ENCODE results near the gene CSMD2. TPM values are rescaled to one million over a fixed set of nuclear protein-coding genes. Genes with fewer than 3 reads are reported as not detected.

Gene CSMD2
- total RNA-seq, 1 experiment from 2014 or later, result 2.8 TPM

- no peaks in the 10 kb centered on the region for H3K36me3 ChIP-seq (ENCODE audit: insufficient read depth, low read length, poor library complexity, severe bottlenecking)
- H3K27ac ChIP-seq (ENCODE audit: low read depth, low read length, poor library complexity, severe bottlenecking), result no peak overlapping the region
- H3K9me3 ChIP-seq (ENCODE audit: low read depth, low read length, poor library complexity, severe bottlenecking), result no peaks in the 10 kb centered on the region
- peaks cover 51% of the 10 kb centered on the region for H3K27me3 ChIP-seq (replicated peaks; ENCODE audit: insufficient read depth, low read depth, low read length, poor library complexity)
- CTCF ChIA-PET, result no interaction called here
- peaks cover 10% of the 10 kb centered on the region for H3K4me1 ChIP-seq (ENCODE audit: insufficient read depth, low read length, poor library complexity, severe bottlenecking)
- peak overlapping the region; percentile 23 for H3K4me3 ChIP-seq (ENCODE audit: low read depth, low read length, poor library complexity, severe bottlenecking)
- POLR2A ChIA-PET (ENCODE audit: low non-redundant PET), result no interaction called here
- intact Hi-C loops (cut with micrococcal nuclease; ENCODE audit: unreplicated experiment), result loop anchor here (10.0 kb wide), 1 partner anchor 428 kb away; no protein-coding TSS in a partner anchor
- peak; percentile 65 for DNase-seq (ENCODE audit: low spot score)
- BruUV-seq (replicated peaks), result no TSS peak
- TF ChIP-seq CTCF (conservative IDR thresholded peaks at IDR 0.05; ENCODE audit: low read depth, low read length) (no peak), EZH2 (IDR thresholded peaks at IDR 0.05; ENCODE audit: borderline replicate concordance, low read depth, low read length, poor library complexity, severe bottlenecking) (no peak)
Observed at GRCh38 chr1:34166625-34167361, 1.8 kb upstream of the CSMD2 start.

- no peaks in the 10 kb centered on the region for H3K9me3 ChIP-seq (ENCODE audit: low read depth, low read length, poor library complexity, severe bottlenecking)
- intact Hi-C loops (cut with micrococcal nuclease; ENCODE audit: unreplicated experiment), result loop anchor here (10.0 kb wide), 1 partner anchor 429 kb away; no protein-coding TSS in a partner anchor
- peaks cover 54% of the 10 kb centered on the region for H3K27me3 ChIP-seq (replicated peaks; ENCODE audit: insufficient read depth, low read depth, low read length, poor library complexity)
- peak overlapping the region; percentile 23 for H3K4me3 ChIP-seq (ENCODE audit: low read depth, low read length, poor library complexity, severe bottlenecking)
- no TSS peak for BruUV-seq (replicated peaks)
- no peaks in the 10 kb centered on the region for H3K36me3 ChIP-seq (ENCODE audit: insufficient read depth, low read length, poor library complexity, severe bottlenecking)
- H3K4me1 ChIP-seq (ENCODE audit: insufficient read depth, low read length, poor library complexity, severe bottlenecking), result peaks cover 10% of the 10 kb centered on the region
- CTCF ChIA-PET, result no interaction called here
- POLR2A ChIA-PET (ENCODE audit: low non-redundant PET), result no interaction called here
- peak; percentile 28 for DNase-seq (ENCODE audit: low spot score)
- H3K27ac ChIP-seq (ENCODE audit: low read depth, low read length, poor library complexity, severe bottlenecking), result no peak overlapping the region
- TF ChIP-seq EZH2 (IDR thresholded peaks at IDR 0.05; ENCODE audit: borderline replicate concordance, low read depth, low read length, poor library complexity, severe bottlenecking), result no peak
- no peak for TF ChIP-seq CTCF (conservative IDR thresholded peaks at IDR 0.05; ENCODE audit: low read depth, low read length)
Observed at GRCh38 chr1:34166191-34166624, 1.2 kb upstream of the CSMD2 start.

GRCh38 chr1:34165422-34165921 is 442 bp upstream of the CSMD2 start:
- no TSS peak for BruUV-seq (replicated peaks)
- POLR2A ChIA-PET (ENCODE audit: low non-redundant PET), result no interaction called here

More at GRCh38 chr1:34165422-34165921, 442 bp upstream of the CSMD2 start:
- CTCF ChIA-PET, result no interaction called here
- DNase-seq (ENCODE audit: low spot score), result no peak
- H3K36me3 ChIP-seq (ENCODE audit: insufficient read depth, low read length, poor library complexity, severe bottlenecking), result no peaks in the 10 kb centered on the region
- intact Hi-C loops (cut with micrococcal nuclease; ENCODE audit: unreplicated experiment), result loop anchor here (10.0 kb wide), 1 partner anchor 429 kb away; no protein-coding TSS in a partner anchor
- peaks cover 62% of the 10 kb centered on the region for H3K27me3 ChIP-seq (replicated peaks; ENCODE audit: insufficient read depth, low read depth, low read length, poor library complexity)
- peak overlapping the region; percentile 49 for H3K4me3 ChIP-seq (ENCODE audit: low read depth, low read length, poor library complexity, severe bottlenecking)
- peaks cover 10% of the 10 kb centered on the region for H3K4me1 ChIP-seq (ENCODE audit: insufficient read depth, low read length, poor library complexity, severe bottlenecking)
- H3K9me3 ChIP-seq (ENCODE audit: low read depth, low read length, poor library complexity, severe bottlenecking), result no peaks in the 10 kb centered on the region
- TF ChIP-seq CTCF (conservative IDR thresholded peaks at IDR 0.05; ENCODE audit: low read depth, low read length) (no peak), EZH2 (IDR thresholded peaks at IDR 0.05; ENCODE audit: borderline replicate concordance, low read depth, low read length, poor library complexity, severe bottlenecking) (peak; percentile 21)
- H3K27ac ChIP-seq (ENCODE audit: low read depth, low read length, poor library complexity, severe bottlenecking), result no peak overlapping the region
